Mucosa of descending colon (tissue), 3 donors: ENCODE measurements around the gene AKAP13. TPM values are rescaled to one million over a fixed set of nuclear protein-coding genes. Genes with fewer than 3 reads are reported as not detected.

Experiments
- ATAC-seq: fragments of 200-7000 bp; cut with Tn5 transposase; one replicate; pipeline ENCODE4 v1.9.1; 2020; ENCODE audit warnings: mild to moderate bottlenecking, moderate library complexity
- DNase-seq, 3 donors: peaks; one replicate each; pipeline ENCODE4 v3.0.0-alpha.2; 2020
- H3K36me3 ChIP-seq: fragments of 200-600 bp; one replicate; pipeline ENCODE4 v1.8.0; 2021; ENCODE audit warnings: low read depth, mild to moderate bottlenecking
- H3K4me1 ChIP-seq: fragments of 200-600 bp; one replicate; pipeline ENCODE4 v1.8.0; 2021; ENCODE audit warnings: low read depth, mild to moderate bottlenecking
- H3K4me3 ChIP-seq: fragments of 200-600 bp; one replicate; pipeline ENCODE4 v1.8.0; 2021; ENCODE audit warnings: mild to moderate bottlenecking
- H3K9me3 ChIP-seq: fragments of 200-600 bp; one replicate; pipeline ENCODE4 v1.8.0; 2021; ENCODE audit warnings: mild to moderate bottlenecking
- intact Hi-C, 2 donors: fragments of 100-400 bp; cut with DNase I in 1 of 2; cut with micrococcal nuclease in 1 of 2; formaldehyde crosslinking; loops; one replicate each; pipeline versions ENCODE4 v1.11.0 to v1.11.1; 2022; cut with DNase I, micrococcal nuclease
- total RNA-seq, 3 donors: library from RNA; stranded (reverse); fragmentation: NEBNext Ultra II Directional in 2 of 3; extraction: Animal tissue kit (Norgen Biotek cat#: 25700) in 2 of 3; gene quantifications; one replicate each; pipeline versions ENCODE4 v1.2.1 to v1.2.4, GENCODE V29; 2021 to 2023
- TF ChIP-seq, protein P1 (sequence below): fragments of 200-600 bp; IDR thresholded peaks from one replicate; pipeline ENCODE4 v1.8.0; 2022; ENCODE audit warnings: antibody characterized with exemption, mild to moderate bottlenecking
- donor health status: DM: no; HTN: no; CAD: no; lungs with moderate emphysema.
- donor health status: DM: no; HTN: no; CAD: no.
- donor health status: DM: no; HTN: yes; CAD: no.

AKAP13 gene
- total RNA-seq, 3 donors from 2014 or later = 141 to 173 (median 150) TPM

DNA sequence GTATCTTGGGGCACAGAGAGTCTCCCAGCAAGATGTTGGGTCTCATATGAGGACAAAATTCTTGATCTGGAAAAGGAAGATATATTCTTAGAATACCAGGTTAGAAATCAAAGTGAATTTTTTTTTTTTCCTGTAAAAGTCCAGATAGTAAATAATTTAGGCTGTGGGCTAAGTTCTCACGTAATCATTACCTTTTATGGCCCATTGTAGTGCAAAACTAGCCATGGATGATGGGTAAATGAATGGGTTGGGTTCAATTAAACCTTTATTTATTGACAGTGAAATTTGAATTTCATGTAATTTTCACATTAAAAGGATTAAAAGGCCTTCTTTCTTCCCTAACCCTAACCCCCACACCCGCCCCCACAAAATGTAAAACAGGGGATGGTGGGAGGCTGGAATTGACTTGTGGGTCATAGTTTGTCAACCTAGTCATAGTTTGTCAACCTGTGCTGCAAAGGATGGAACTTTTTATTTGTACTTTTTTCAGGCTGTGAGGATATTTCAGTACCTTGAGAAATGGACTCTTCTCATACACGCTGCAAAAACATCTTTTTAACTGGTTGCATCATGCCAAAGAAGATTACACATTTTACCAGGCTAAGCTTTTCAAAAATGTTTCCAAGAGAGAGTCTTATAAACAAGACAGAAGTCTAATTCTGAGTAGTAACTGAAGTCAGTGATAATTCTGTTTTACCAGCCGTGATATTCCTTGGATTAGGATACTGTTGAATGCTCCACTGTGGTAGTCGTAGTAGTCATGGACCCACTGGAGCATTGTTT lies 138.8 kb downstream of the AKAP13 start:
- ATAC-seq = peak; percentile 57
- TF ChIP-seq, protein P1, sequence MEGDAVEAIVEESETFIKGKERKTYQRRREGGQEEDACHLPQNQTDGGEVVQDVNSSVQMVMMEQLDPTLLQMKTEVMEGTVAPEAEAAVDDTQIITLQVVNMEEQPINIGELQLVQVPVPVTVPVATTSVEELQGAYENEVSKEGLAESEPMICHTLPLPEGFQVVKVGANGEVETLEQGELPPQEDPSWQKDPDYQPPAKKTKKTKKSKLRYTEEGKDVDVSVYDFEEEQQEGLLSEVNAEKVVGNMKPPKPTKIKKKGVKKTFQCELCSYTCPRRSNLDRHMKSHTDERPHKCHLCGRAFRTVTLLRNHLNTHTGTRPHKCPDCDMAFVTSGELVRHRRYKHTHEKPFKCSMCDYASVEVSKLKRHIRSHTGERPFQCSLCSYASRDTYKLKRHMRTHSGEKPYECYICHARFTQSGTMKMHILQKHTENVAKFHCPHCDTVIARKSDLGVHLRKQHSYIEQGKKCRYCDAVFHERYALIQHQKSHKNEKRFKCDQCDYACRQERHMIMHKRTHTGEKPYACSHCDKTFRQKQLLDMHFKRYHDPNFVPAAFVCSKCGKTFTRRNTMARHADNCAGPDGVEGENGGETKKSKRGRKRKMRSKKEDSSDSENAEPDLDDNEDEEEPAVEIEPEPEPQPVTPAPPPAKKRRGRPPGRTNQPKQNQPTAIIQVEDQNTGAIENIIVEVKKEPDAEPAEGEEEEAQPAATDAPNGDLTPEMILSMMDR = no peak
- Histone ChIP-seq H3K9me3 (no peaks in the 10 kb centered on the region), H3K4me1 (peaks cover 11% of the 10 kb centered on the region), H3K4me3 (no peak overlapping the region), H3K36me3 (no peaks in the 10 kb centered on the region)
- intact Hi-C loops = no loop called here
- DNase-seq = no peak

DNA sequence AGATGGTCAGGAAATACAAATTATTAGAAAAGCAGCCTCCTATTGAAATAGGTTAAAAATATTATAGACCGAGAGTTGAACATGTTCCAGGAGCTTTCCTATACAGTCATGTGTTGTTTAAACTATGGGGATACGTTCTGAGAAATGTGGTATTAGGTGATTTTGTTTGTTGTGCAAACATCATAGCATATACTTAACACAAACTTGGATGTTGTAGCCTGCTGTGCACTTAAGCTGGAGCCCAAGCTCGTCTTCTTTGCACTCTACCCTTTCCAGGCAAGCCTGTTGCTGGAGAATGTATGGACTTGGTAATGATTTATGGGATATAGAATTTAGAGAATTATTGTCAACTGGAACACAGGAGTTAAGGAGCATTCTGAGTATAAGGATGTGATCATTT lies 140.2 kb downstream of the AKAP13 start:
- no peaks in the 10 kb centered on the region for H3K9me3 ChIP-seq
- intact Hi-C loops = no loop called here
- ATAC-seq (no peak), DNase-seq (no peak)
- no peak overlapping the region for H3K4me3 ChIP-seq
- TF ChIP-seq, protein P1 = no peak
- peaks cover 7% of the 10 kb centered on the region for H3K4me1 ChIP-seq
- H3K36me3 ChIP-seq = no peaks in the 10 kb centered on the region

DNA sequence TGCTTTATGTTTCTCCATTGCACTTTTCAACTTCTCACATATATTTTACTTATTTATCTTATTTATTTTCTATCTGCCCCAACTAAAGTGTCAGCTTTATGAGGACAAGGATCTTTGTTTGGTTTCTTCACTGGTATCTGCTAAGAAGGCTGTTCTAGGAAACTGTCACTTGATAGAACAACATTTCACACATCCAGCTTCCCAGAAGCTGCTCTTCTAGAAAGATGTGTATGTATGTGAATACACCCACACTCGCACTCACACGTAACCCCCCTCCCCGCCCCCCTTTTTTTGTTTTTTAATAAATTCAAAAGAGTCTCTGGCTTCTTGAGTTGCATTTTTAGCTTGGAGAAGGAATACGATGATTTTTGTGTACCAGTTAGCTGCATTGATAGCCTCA lies 143.1 kb downstream of the AKAP13 start:
- DNase-seq = no peak
- intact Hi-C loops = no loop called here
- H3K4me3 ChIP-seq = no peak overlapping the region

DNA sequence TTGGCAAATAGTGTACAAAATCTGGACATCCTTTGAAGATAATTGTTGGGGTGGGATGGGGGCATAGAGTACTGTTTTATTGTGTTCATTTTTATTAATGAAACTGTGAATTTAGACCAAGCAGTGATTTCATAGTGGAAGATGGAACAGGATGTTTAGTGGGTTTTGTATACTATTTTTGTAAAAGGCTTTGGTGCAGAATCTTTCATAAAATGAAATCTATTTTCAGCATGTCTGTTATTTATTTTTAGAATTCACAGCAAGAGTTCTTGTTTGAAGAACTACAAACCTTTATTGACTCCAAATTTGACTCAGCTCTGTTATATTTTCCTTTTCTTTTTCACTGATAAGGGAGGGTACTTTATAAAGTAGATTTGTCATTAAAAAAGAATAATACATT lies 145.4 kb downstream of the AKAP13 start:
- ATAC-seq (no peak), DNase-seq (no peak)
- Histone ChIP-seq H3K9me3 (no peaks in the 10 kb centered on the region), H3K36me3 (no peaks in the 10 kb centered on the region), H3K4me3 (no peak overlapping the region), H3K4me1 (no peaks in the 10 kb centered on the region)
- intact Hi-C loops = no loop called here
- TF ChIP-seq, protein P1 = no peak

More for the DNA sequence above, 143.1 kb downstream of the AKAP13 start:
- TF ChIP-seq, protein P1 = no peak
- Histone ChIP-seq H3K36me3 (no peaks in the 10 kb centered on the region), H3K4me1 (peaks cover 7% of the 10 kb centered on the region), H3K9me3 (no peaks in the 10 kb centered on the region)
- ATAC-seq = no peak

DNA sequence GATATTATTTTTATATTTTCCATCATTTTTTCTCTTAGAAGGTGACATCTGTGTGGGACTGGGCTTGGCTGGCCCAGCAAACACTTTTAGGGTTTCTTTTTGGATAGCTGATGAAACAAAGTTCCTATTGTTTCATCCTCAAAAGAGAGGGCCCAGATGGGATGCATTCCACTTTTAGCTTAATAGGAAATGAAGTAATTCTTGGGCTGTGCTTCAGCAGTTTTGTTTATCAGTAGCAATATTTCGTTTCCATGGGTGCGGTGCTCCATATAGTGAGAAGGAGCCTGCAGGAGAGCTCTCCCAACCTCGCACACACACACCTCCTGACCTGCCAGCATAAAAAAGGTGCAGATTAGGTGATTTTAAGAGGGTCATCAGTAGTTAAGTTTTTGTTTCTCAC lies 147.5 kb downstream of the AKAP13 start:
- ATAC-seq (peak; percentile 82), DNase-seq (no peak)
- H3K4me1 ChIP-seq = no peaks in the 10 kb centered on the region
- intact Hi-C loops = no loop called here
- H3K4me3 ChIP-seq = no peak overlapping the region
- H3K9me3 ChIP-seq = no peaks in the 10 kb centered on the region
- no peaks in the 10 kb centered on the region for H3K36me3 ChIP-seq
- TF ChIP-seq, protein P1 = no peak
